NCI-H226 (cell line): ENCODE data around the gene PRKCZ.
"Not testable (repeated sequence)": the region's sequence is repeated elsewhere in the genome, so short reads cannot be mapped to it uniquely, and the experiment has no call there.

Experiments
- DNase-seq: peaks from one replicate; pipeline ENCODE4 v3.0.0-alpha.2; 2015

PRKCZ gene

DNA sequence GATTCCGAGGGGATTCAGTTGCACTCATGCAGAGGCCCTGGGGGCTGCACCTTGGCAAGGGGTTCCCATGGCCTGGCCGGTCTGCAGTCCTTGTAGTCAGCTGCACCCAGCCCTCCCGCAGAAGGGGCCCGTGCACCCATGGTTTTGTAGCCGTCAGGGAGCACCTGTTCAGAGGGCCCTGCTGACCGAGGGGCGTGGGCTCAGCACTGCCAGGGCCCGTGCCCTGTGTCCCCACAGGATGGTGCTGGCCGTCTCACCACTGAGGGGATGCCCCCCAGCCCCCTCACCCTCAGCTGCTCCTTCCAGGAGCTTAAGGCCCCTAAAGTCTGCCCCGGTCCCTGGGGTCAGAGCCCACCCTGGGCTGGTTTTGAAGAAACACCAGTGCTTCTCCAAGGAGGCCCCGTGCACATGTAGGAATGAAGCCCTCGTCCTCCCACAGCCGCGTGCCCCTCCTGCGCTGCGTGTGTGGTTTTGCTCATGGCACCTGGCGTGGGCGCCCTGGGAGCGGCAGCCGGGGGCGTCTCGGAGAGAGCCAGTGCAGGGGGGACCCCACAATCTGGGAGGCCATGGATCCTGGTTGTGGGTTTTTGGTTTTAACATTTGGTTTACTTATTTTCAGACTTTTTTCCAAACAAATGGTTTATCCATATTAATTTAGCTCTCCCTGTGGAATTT, 40.1 kb downstream of the PRKCZ start:
- no peak for DNase-seq

- no peak for DNase-seq
These were observed 41.7 kb downstream of the PRKCZ start for GRCh38 chr1:2091611-2092604.

DNA sequence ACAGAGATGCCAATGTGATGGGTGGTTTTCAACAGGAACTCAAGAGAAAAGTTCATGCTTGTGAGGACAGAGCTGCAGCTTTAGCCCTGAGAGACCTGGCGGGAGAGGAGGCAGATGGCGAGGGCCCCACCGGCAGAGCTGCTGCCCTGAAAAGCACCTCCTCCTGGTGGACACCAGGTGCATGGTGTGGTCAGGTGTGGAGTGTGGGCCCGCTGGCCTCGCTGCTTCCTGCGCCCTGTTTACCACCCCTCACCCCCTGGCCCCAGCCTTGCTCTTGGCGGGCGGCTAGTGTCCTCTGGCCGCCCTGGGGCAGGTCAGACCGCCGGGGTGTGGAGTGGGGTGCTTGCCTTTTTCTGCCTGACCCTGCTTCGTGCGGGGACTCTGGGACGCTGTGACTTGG, 42.8 kb downstream of the PRKCZ start:
- DNase-seq = no peak

- no peak for DNase-seq
These were observed 43.4 kb downstream of the PRKCZ start for GRCh38 chr1:2093636-2094035.

- not testable (repeated sequence) for DNase-seq
These were observed 44.3 kb downstream of the PRKCZ start for GRCh38 chr1:2094269-2095158.

- DNase-seq = no peak
These were observed 45.2 kb downstream of the PRKCZ start for GRCh38 chr1:2095394-2095793.

DNA sequence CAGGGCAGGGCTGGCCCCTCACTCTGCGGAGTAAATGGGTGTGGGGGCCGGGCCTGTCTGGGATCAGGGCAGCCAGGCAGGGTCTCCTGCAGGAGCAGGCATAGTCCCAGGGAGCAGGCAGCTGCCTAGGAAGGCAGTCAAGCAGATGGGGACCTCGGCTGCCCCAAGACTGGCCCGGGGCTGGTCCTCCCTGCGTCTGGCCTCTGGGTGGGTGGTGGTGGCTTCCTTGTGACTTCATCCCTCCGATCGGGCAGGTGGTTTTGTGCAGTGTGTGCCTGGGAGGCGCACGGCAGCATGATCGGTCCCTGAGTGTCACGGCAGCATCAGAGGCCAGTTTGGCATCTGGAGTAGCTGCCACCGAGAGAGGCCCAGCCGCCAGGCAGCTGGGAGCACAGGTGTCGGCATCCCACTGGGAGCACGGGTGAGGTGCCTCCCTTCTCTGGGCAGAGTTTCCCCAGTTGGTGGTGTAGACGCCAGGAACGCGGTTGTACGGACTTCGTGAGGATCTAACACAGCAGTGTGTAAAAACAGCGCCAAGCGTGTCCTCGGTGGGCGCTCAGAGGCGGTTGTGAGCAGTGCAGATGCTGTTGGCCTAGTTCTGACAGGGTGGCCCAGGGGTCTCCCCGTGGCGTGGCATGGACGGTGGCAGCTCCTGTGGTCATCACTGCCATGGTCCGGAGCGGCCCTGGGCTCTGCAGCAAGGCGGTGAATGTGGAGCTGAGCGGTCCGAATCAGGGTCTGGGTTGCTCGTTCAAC, 45.9 kb downstream of the PRKCZ start:
- DNase-seq = no peak

- DNase-seq = no peak
These were observed 47.4 kb downstream of the PRKCZ start for GRCh38 chr1:2097386-2098300.

GRCh38 chr1:2098301-2098698, 48.1 kb downstream of the PRKCZ start:
- DNase-seq = no peak

GRCh38 chr1:2098839-2099785, 48.9 kb downstream of the PRKCZ start:
- DNase-seq = no peak

DNA sequence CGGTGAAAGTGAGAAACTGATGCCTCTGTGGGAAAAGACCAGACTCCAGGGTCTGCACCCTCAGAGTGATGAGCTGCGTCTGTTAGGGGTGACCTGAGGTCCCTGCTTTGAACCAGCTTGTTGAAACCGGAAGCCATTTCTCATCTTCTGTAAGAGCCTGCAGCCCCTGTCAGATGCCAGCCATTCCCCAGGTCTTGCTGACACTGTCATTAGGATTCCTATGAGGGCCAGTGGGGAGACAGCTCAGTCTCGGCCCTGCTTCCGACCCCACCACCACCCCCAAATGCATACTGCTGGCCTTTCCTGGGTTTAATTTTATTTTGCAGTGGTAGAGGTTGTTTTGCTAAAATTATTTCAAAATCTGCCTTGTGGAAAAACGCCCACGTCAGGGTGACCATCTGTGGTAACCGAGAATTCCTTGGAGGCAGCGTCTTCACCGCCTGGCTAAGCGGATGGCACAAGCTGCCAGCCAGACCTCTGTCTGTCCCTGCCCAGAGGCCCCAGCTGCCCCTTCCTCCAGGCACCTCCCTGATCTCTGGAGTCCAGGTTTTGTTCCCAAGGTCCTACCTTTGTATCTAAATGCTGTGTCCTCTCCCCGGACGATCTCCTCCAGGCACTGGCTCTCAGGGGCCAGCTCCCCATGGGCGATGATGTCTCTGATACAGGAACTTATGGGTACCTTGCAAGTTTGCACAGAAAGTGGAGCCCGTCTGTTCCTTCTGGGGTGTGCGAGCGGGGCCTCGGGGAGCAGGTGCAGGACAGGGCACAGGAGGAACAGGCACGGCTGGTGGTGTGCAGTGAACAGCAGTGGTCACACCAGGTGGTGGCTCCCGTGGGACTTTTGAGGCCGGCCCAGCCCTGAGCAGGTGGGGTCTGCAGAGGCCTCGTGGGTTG, 49.9 kb downstream of the PRKCZ start:
- no peak for DNase-seq

- no peak for DNase-seq
These were observed 50.5 kb downstream of the PRKCZ start for GRCh38 chr1:2100780-2101108.

- no peak for DNase-seq
These were observed 51.3 kb downstream of the PRKCZ start for GRCh38 chr1:2101531-2101930.

DNA sequence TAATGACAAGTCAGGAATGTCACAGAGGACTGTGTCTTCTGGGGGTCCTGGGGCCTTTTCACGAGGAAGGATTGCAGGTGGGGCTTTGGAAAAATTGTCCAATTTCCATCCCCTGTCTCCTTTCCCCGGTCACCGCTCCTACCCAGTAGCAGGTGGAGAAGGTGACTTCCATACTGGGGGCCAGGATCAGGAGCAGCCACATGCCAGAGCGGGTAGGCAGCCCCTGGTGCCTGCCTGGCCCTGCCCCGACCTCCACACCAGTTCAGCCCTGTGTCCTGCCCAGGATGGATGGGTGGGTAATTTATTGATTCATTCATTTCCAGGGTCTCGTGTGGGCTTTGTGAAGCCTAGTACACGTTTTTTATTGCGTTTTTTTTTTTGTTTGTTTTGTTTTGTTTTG, 51.7 kb downstream of the PRKCZ start:
- DNase-seq = no peak

DNA sequence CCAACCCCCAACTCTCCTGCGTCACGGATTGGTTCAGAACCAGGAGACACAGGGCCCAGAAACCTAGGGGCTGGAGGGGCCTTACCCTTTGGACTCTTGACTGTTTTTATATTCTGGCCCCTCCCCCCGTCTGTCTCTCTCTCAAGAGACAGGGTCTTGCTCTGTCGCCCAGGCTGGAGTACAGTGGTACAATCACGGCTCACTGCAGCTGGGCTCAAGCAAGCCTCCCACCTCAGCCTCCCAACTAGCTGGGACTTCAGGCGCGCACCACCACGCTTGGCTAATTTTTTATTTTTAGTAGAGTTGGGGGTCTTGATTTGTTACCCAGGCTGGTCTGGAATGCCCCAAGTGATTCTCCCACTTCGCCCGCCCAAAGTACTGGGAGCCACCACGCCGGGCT, 52.5 kb downstream of the PRKCZ start:
- no peak for DNase-seq

- DNase-seq = no peak
These were observed 53.2 kb downstream of the PRKCZ start for GRCh38 chr1:2103266-2103900.

GRCh38 chr1:2103901-2104590, 53.8 kb downstream of the PRKCZ start:
- DNase-seq = no peak
